ENCODE results near the gene APLN.

GRCh38 chrX:129637217-129638109, 17.3 kb downstream of the APLN start:
- TF ChIP-seq CTCF (IDR thresholded peaks at IDR 0.05) (peak; percentile 68 to 79 (median 73)), POLR2A (IDR thresholded peaks at IDR 0.05) (no peak), POLR2AphosphoS5 (IDR thresholded peaks at IDR 0.05) (no peak)

Measured in sigmoid colon (tissue), 4 donors.